K562 (cell line): Measurements from ENCODE around the gene COL1A1. TPM values are rescaled to one million over a fixed set of nuclear protein-coding genes. Genes with fewer than 3 reads are reported as not detected.
A peak's percentile ranks its signal among the peaks of the same experiment; 100 is the strongest.

ENCODE experiments used
- GATAD2B ChIP-seq: fragments of 450-650 bp; IDR thresholded peaks from 2 replicates; pipeline ENCODE4 v1.6.1; 2017; ENCODE audit warnings: mild to moderate bottlenecking, borderline replicate concordance
- GTF2F1 ChIP-seq: IDR thresholded peaks from 2 replicates; pipeline ENCODE4 v1.6.1; 2011; ENCODE audit warnings: low read depth, low read length, improper control_type of control experiment
- L3MBTL2 ChIP-seq: fragments of 450-650 bp; IDR thresholded peaks from 2 replicates; pipeline ENCODE4 v1.6.1; 2016; ENCODE audit warnings: mild to moderate bottlenecking, moderate library complexity
- MCM3 ChIP-seq: fragments of 450-650 bp; IDR thresholded peaks from 2 replicates; pipeline ENCODE4 v1.6.1; 2016
- PTTG1 ChIP-seq: fragments of 450-650 bp; IDR thresholded peaks from 2 replicates; pipeline ENCODE4 v1.6.1; 2016; ENCODE audit warnings: low read depth, mild to moderate bottlenecking, missing genetic modification characterization, missing compliant biosample characterization
- SIN3B ChIP-seq: fragments of 450-650 bp; IDR thresholded peaks from 2 replicates; pipeline ENCODE4 v1.6.1; 2017; ENCODE audit warnings: low read depth, mild to moderate bottlenecking, moderate library complexity
- SMARCC2 ChIP-seq: fragments of 450-650 bp; IDR thresholded peaks from 2 replicates; pipeline ENCODE4 v1.6.1; 2017; ENCODE audit warnings: antibody characterized with exemption, moderate library complexity, mild to moderate bottlenecking, low read depth
- TSC22D4 ChIP-seq: fragments of 450-650 bp; IDR thresholded peaks from 2 replicates; pipeline ENCODE4 v1.6.1; 2016; ENCODE audit warnings: missing genetic modification characterization, missing biosample characterization, control low read depth
- U2AF1 ChIP-seq: fragments of 200-400 bp; formaldehyde crosslinking; optimal IDR thresholded peaks from 2 replicates; pipeline ENCODE3; 2017; ENCODE audit warnings: mild to moderate bottlenecking, low read depth, low read length, moderate library complexity
- ZNF785 ChIP-seq: fragments of 250-450 bp; sonication (Bioruptor Pico); IDR thresholded peaks from 2 replicates; pipeline ENCODE4 v1.4.0; 2020; ENCODE audit warnings: mild to moderate bottlenecking
- polyA plus RNA-seq, 8 experiments: library from polyadenylated mRNA; depleted of rRNA in 4 of 8; stranded (reverse) in 5 of 8; unstranded in 3 of 8; fragments of >200 nt; fragmentation: Nextera tagmentation in 2 of 8; fragmentation: Illumina TruSeq in 1 of 8; extraction: Ambion mirVana in 2 of 8; extraction: Trizol in 1 of 8; gene quantifications; 2 replicates each; pipeline versions ENCODE4 v1.2.1 to v1.2.3, GENCODE V29; 2011 to 2014; ENCODE audit warnings: inconsistent platforms in 1 of 8, missing spikeins in 1 of 8
- total RNA-seq, 7 experiments: library from RNA; depleted of rRNA in 6 of 7; stranded (reverse); fragments of >200 nt in 6 of 7; fragmentation: Illumina TruSeq in 2 of 7; extraction: Trizol in 2 of 7; gene quantifications; 2 replicates each; pipeline versions ENCODE4 v1.2.1 to v1.2.3, GENCODE V29; 2011 to 2021; ENCODE audit warnings: low replicate concordance in 1 of 7
- TF ChIP-seq, protein P1 (sequence below), 2 experiments: fragments of 450-650 bp; formaldehyde crosslinking in 1 of 2; IDR thresholded peaks; 2 replicates each; pipeline versions ENCODE4 v1.4.0 to v1.6.1; 2014 to 2020; ENCODE audit warnings: mild to moderate bottlenecking in 2 of 2, borderline replicate concordance in 1 of 2, low read depth in 1 of 2
- TF ChIP-seq, protein P2 (sequence below), 2 experiments: fragments of 450-650 bp; IDR thresholded peaks; 2 replicates each; pipeline ENCODE4 v1.6.1; 2016
- TF ChIP-seq, protein P3 (sequence below), 3 experiments: IDR thresholded peaks in 2 of 3; conservative IDR thresholded peaks in 1 of 3; 2 replicates each; pipeline ENCODE4 v1.5.1; 2011 to 2012; ENCODE audit warnings: low read length in 3 of 3, mild to moderate bottlenecking in 3 of 3, control low read depth in 2 of 3, improper control_type of control experiment in 1 of 3, inconsistent platforms in 1 of 3, low read depth in 1 of 3, mixed read lengths in 1 of 3, moderate library complexity in 1 of 3; ENCODE audit not compliant: insufficient read depth in 2 of 3
- TF ChIP-seq, protein P4 (sequence below): fragments of 450-650 bp; formaldehyde crosslinking; IDR thresholded peaks from 2 replicates; pipeline ENCODE4 v1.4.0; 2020; ENCODE audit warnings: mild to moderate bottlenecking, moderate library complexity

Gene COL1A1
- total and polyA plus RNA-seq, 9 of the 15 experiments (the other 6 are each of a cell fraction or from before 2014, with no cell fraction given), result 0.04 to 3.4 (median 0.18) TPM

DNA sequence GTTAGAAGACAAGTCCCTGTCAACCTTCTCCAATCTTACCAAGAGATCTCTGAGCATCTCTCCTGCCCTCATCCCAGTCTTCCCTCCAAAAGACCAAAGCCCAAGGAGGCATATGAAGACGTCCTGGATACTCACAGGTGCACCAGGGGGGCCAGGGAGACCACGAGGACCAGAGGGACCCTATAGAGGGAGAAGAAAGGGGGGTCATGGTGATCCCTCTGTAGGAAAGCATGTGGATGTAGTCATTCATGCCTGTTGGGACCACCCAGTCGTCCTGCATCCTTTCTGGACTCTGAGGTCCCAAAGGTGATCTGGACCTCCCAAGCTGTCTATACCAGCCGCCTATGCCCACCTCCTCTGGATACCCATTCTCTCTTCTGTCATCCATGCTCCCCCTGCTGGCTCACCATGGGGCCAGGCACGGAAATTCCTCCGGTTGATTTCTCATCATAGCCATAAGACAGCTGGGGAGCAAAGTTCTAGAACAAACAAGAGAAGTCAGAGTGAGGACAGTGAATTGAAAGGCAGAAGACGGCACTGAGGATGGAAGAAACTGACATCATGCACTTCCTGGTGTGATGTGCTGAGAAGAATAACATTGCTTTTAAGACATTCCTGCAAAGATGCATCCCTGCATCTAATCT, 3.3 kb downstream of the COL1A1 start (continued):
- TF ChIP-seq ZNF785 (CRISPR knock-in tag) (no peak), PTTG1 (tag) (no peak), U2AF1 (no peak), SIN3B (no peak), TSC22D4 (tag) (no peak), GATAD2B (no peak), MCM3 (no peak), GTF2F1 (no peak), L3MBTL2 (no peak), SMARCC2 (no peak)
- TF ChIP-seq, protein P1, sequence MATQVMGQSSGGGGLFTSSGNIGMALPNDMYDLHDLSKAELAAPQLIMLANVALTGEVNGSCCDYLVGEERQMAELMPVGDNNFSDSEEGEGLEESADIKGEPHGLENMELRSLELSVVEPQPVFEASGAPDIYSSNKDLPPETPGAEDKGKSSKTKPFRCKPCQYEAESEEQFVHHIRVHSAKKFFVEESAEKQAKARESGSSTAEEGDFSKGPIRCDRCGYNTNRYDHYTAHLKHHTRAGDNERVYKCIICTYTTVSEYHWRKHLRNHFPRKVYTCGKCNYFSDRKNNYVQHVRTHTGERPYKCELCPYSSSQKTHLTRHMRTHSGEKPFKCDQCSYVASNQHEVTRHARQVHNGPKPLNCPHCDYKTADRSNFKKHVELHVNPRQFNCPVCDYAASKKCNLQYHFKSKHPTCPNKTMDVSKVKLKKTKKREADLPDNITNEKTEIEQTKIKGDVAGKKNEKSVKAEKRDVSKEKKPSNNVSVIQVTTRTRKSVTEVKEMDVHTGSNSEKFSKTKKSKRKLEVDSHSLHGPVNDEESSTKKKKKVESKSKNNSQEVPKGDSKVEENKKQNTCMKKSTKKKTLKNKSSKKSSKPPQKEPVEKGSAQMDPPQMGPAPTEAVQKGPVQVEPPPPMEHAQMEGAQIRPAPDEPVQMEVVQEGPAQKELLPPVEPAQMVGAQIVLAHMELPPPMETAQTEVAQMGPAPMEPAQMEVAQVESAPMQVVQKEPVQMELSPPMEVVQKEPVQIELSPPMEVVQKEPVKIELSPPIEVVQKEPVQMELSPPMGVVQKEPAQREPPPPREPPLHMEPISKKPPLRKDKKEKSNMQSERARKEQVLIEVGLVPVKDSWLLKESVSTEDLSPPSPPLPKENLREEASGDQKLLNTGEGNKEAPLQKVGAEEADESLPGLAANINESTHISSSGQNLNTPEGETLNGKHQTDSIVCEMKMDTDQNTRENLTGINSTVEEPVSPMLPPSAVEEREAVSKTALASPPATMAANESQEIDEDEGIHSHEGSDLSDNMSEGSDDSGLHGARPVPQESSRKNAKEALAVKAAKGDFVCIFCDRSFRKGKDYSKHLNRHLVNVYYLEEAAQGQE (IDR thresholded peaks at IDR 0.05; ENCODE audit: borderline replicate concordance), result peak; percentile 63; the same call in 1 of the 2 replicates
- TF ChIP-seq, protein P1 (CRISPR knock-in tag; IDR thresholded peaks at IDR 0.05; ENCODE audit: low read depth), result no peak
- TF ChIP-seq, protein P2, sequence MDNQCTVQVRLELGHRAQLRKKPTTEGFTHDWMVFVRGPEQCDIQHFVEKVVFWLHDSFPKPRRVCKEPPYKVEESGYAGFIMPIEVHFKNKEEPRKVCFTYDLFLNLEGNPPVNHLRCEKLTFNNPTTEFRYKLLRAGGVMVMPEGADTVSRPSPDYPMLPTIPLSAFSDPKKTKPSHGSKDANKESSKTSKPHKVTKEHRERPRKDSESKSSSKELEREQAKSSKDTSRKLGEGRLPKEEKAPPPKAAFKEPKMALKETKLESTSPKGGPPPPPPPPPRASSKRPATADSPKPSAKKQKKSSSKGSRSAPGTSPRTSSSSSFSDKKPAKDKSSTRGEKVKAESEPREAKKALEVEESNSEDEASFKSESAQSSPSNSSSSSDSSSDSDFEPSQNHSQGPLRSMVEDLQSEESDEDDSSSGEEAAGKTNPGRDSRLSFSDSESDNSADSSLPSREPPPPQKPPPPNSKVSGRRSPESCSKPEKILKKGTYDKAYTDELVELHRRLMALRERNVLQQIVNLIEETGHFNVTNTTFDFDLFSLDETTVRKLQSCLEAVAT (IDR thresholded peaks at IDR 0.05), result no peak
- TF ChIP-seq, protein P3, sequence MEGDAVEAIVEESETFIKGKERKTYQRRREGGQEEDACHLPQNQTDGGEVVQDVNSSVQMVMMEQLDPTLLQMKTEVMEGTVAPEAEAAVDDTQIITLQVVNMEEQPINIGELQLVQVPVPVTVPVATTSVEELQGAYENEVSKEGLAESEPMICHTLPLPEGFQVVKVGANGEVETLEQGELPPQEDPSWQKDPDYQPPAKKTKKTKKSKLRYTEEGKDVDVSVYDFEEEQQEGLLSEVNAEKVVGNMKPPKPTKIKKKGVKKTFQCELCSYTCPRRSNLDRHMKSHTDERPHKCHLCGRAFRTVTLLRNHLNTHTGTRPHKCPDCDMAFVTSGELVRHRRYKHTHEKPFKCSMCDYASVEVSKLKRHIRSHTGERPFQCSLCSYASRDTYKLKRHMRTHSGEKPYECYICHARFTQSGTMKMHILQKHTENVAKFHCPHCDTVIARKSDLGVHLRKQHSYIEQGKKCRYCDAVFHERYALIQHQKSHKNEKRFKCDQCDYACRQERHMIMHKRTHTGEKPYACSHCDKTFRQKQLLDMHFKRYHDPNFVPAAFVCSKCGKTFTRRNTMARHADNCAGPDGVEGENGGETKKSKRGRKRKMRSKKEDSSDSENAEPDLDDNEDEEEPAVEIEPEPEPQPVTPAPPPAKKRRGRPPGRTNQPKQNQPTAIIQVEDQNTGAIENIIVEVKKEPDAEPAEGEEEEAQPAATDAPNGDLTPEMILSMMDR (IDR thresholded peaks at IDR 0.05 in 2 of 3, conservative IDR thresholded peaks at IDR 0.05 in 1 of 3; ENCODE audit: insufficient read depth in 2 of 3, low read depth in 1 of 3, low read length in 3 of 3), result peak; percentile 73 to 78 (median 77)
- TF ChIP-seq, protein P4, sequence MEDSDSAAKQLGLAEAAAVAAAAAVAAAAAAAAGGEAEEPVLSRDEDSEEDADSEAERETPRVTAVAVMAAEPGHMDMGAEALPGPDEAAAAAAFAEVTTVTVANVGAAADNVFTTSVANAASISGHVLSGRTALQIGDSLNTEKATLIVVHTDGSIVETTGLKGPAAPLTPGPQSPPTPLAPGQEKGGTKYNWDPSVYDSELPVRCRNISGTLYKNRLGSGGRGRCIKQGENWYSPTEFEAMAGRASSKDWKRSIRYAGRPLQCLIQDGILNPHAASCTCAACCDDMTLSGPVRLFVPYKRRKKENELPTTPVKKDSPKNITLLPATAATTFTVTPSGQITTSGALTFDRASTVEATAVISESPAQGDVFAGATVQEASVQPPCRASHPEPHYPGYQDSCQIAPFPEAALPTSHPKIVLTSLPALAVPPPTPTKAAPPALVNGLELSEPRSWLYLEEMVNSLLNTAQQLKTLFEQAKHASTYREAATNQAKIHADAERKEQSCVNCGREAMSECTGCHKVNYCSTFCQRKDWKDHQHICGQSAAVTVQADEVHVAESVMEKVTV (CRISPR knock-in tag), result peak; percentile 49; the same call in 1 of the 2 replicates
